ENCODE results near the gene TGFBR3L. TPM values are rescaled to one million over a fixed set of nuclear protein-coding genes. Genes with fewer than 3 reads are reported as not detected.

Gene TGFBR3L
- polyA plus RNA-seq, 3 donors: not detected

DNA sequence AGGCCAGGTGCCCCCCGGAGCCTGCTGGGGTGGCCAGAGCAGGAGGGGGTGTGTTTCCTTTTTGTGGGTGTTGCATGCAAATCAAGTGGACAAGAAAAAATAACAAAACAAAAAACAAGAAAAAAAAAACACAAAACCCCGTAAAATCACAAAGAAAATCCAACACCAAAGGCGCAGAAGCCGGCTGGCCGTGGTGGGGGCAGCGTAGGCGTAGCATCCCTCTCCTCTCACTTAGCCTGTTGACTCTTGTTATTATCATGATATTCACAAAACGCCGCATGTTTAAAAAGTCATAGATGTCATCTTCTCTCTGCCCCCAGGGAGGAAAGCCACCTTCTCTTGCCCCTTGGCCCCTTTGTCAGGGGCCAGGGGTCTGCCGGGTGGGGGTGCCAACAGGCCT, 978 bp upstream of the TGFBR3L start:
- Histone ChIP-seq H3K4me3 (replicated peaks in 1 of 3; ENCODE audit: low read depth in 2 of 3, low read length in 3 of 3) (no peak overlapping the region), H3K9me3 (replicated peaks in 1 of 2; ENCODE audit: control insufficient read depth in 1 of 2, insufficient read depth in 1 of 2, low read length in 2 of 2) (peaks cover 0 to 15% of the 10 kb centered on the region in 2 donors), H3K36me3 (replicated peaks in 1 of 2; ENCODE audit: control insufficient read depth in 1 of 2, insufficient read depth in 2 of 2, low read length in 2 of 2) (peaks cover 36 to 40% of the 10 kb centered on the region in 2 donors), H3K27ac (ENCODE audit: low read depth in 1 of 2, low read length in 2 of 2) (no peak overlapping the region), H3K9ac (ENCODE audit: insufficient read depth, low read length, poor library complexity, severe bottlenecking) (no peak overlapping the region), H4K20me1 (ENCODE audit: insufficient read depth, low read length) (peaks cover 50% of the 10 kb centered on the region), H2AFZ (ENCODE audit: insufficient read depth, low read depth, low read length, poor library complexity, severe bottlenecking) (no peak overlapping the region), H3K79me2 (ENCODE audit: insufficient read depth, low read length) (no peaks in the 10 kb centered on the region), H3K4me1 (ENCODE audit: control insufficient read depth in 1 of 2, insufficient read depth in 2 of 2, low read length in 2 of 2) (peaks cover 15 to 34% of the 10 kb centered on the region in 2 donors), H3K4me2 (replicated peaks; ENCODE audit: extremely low read depth, low read length, poor library complexity, severe bottlenecking) (no peak overlapping the region), H3K27me3 (ENCODE audit: control insufficient read depth in 2 of 2, insufficient read depth in 2 of 2, low read length in 2 of 2) (peaks cover 22 to 36% of the 10 kb centered on the region in 2 donors)
- TF ChIP-seq, protein P1, sequence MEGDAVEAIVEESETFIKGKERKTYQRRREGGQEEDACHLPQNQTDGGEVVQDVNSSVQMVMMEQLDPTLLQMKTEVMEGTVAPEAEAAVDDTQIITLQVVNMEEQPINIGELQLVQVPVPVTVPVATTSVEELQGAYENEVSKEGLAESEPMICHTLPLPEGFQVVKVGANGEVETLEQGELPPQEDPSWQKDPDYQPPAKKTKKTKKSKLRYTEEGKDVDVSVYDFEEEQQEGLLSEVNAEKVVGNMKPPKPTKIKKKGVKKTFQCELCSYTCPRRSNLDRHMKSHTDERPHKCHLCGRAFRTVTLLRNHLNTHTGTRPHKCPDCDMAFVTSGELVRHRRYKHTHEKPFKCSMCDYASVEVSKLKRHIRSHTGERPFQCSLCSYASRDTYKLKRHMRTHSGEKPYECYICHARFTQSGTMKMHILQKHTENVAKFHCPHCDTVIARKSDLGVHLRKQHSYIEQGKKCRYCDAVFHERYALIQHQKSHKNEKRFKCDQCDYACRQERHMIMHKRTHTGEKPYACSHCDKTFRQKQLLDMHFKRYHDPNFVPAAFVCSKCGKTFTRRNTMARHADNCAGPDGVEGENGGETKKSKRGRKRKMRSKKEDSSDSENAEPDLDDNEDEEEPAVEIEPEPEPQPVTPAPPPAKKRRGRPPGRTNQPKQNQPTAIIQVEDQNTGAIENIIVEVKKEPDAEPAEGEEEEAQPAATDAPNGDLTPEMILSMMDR (IDR thresholded peaks at IDR 0.05): no peak
- H3K4me3 Mint-ChIP-seq: no peak overlapping the region
- H3K9me3 Mint-ChIP-seq: peaks cover 0 to 22% (median 14%) of the 10 kb centered on the region in 7 donors
- no peak for DNase-seq
- H3K4me1 Mint-ChIP-seq: peaks cover 25% of the 10 kb centered on the region
- peaks cover 24 to 39% of the 10 kb centered on the region in 2 donors for H3K36me3 Mint-ChIP-seq
- no peak overlapping the region for H3K27ac Mint-ChIP-seq
- 93% methylated on average over 6 of the region's 10 CpGs for WGBS (ENCODE audit: insufficient coverage)
- intact Hi-C loops (cut with micrococcal nuclease): no loop called here
- peaks cover 36 to 51% (median 42%) of the 10 kb centered on the region in 3 donors for H3K27me3 Mint-ChIP-seq (ENCODE audit: low read depth in 3 of 3)

DNA sequence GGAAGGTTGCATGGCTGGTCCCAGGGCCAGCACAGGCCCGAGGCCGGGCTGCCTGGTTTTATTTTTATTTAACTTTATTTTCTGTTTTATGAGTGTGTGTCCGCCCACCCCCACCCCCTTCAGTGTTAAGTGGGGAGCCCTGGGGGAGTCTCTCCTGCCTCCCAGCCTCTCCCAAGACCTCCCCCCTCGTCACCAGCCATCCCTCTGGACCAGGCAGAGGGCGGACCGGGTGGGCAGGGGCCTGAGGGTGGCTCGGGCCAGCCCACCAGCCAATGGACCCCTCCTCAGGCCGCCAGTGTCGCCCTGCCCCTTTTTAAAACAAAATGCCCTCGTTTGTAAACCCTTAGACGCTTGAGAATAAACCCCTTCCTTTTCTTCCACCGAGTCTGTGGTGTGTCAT, 531 bp upstream of the TGFBR3L start:
- WGBS (ENCODE audit: insufficient coverage): no CpG with 5 or more reads among the region's 12 CpGs
- Histone ChIP-seq H2AFZ (ENCODE audit: insufficient read depth, low read depth, low read length, poor library complexity, severe bottlenecking) (no peak overlapping the region), H3K4me2 (replicated peaks; ENCODE audit: extremely low read depth, low read length, poor library complexity, severe bottlenecking) (no peak overlapping the region), H3K4me3 (replicated peaks in 1 of 3; ENCODE audit: low read depth in 2 of 3, low read length in 3 of 3) (no peak overlapping the region), H3K9ac (ENCODE audit: insufficient read depth, low read length, poor library complexity, severe bottlenecking) (no peak overlapping the region), H3K9me3 (replicated peaks in 1 of 2; ENCODE audit: control insufficient read depth in 1 of 2, insufficient read depth in 1 of 2, low read length in 2 of 2) (peaks cover 0 to 19% of the 10 kb centered on the region in 2 donors), H3K79me2 (ENCODE audit: insufficient read depth, low read length) (no peaks in the 10 kb centered on the region), H3K36me3 (replicated peaks in 1 of 2; ENCODE audit: control insufficient read depth in 1 of 2, insufficient read depth in 2 of 2, low read length in 2 of 2) (peaks cover 36 to 38% of the 10 kb centered on the region in 2 donors), H3K27me3 (ENCODE audit: control insufficient read depth in 2 of 2, insufficient read depth in 2 of 2, low read length in 2 of 2) (peaks cover 26 to 41% of the 10 kb centered on the region in 2 donors), H3K4me1 (ENCODE audit: control insufficient read depth in 1 of 2, insufficient read depth in 2 of 2, low read length in 2 of 2) (peaks cover 17 to 38% of the 10 kb centered on the region in 2 donors), H4K20me1 (ENCODE audit: insufficient read depth, low read length) (peaks cover 45% of the 10 kb centered on the region), H3K27ac (ENCODE audit: low read depth in 1 of 2, low read length in 2 of 2) (no peak overlapping the region)
- Mint-ChIP-seq H3K27me3 (ENCODE audit: low read depth in 3 of 3) (peaks cover 41 to 55% (median 46%) of the 10 kb centered on the region in 3 donors), H3K4me1 (peaks cover 27% of the 10 kb centered on the region), H3K27ac (no peak overlapping the region), H3K4me3 (peak overlapping the region in 1 of 2 donors; percentile 77), H3K9me3 (peaks cover 0 to 25% (median 14%) of the 10 kb centered on the region in 7 donors), H3K36me3 (peaks cover 24 to 38% of the 10 kb centered on the region in 2 donors)
- DNase-seq: no peak
- TF ChIP-seq, protein P1 (IDR thresholded peaks at IDR 0.05): no peak
- intact Hi-C loops (cut with micrococcal nuclease): no loop called here
